ENCODE measurements around the gene TMC1.
"Not testable (repeated sequence)": the region's sequence is repeated elsewhere in the genome, so short reads cannot be mapped to it uniquely, and the experiment has no call there.

Gene TMC1

GRCh38 chr9:72521416-72521815, at the start of gene TMC1:
TSS of gene TMC1 (plus strand) at chr9:72521608. CDS start at chr9:72648649, 127,041 bp downstream.
- not testable (repeated sequence) for H3K4me3 ChIP-seq (ENCODE audit: low read length); DNase-seq (ENCODE audit: low read depth)

GRCh38 chr9:72473474-72474261, 47.7 kb upstream of the TMC1 start:
- no peak for DNase-seq (ENCODE audit: low read depth)
- TF ChIP-seq CTCF (conservative IDR thresholded peaks at IDR 0.05; ENCODE audit: low read depth, low read length) = no peak
- H3K4me3 ChIP-seq (ENCODE audit: low read length) = no peak overlapping the region

GRCh38 chr9:72474676-72475075, 46.7 kb upstream of the TMC1 start:
- DNase-seq (ENCODE audit: low read depth) = no peak
- no peak overlapping the region for H3K4me3 ChIP-seq (ENCODE audit: low read length)
- no peak for TF ChIP-seq CTCF (conservative IDR thresholded peaks at IDR 0.05; ENCODE audit: low read depth, low read length)

- no peak for DNase-seq (ENCODE audit: low read depth)
- H3K4me3 ChIP-seq (ENCODE audit: low read length) = no peak overlapping the region
- TF ChIP-seq CTCF (conservative IDR thresholded peaks at IDR 0.05; ENCODE audit: low read depth, low read length) = no peak
These were observed 45.3 kb upstream of the TMC1 start for GRCh38 chr9:72476100-72476499.

- DNase-seq (ENCODE audit: low read depth) = no peak
- TF ChIP-seq CTCF (conservative IDR thresholded peaks at IDR 0.05; ENCODE audit: low read depth, low read length) = no peak
- H3K4me3 ChIP-seq (ENCODE audit: low read length) = no peak overlapping the region
These were observed 44.6 kb upstream of the TMC1 start for GRCh38 chr9:72476617-72477437.

- no peak for TF ChIP-seq CTCF (conservative IDR thresholded peaks at IDR 0.05; ENCODE audit: low read depth, low read length)
- DNase-seq (ENCODE audit: low read depth) = no peak
- H3K4me3 ChIP-seq (ENCODE audit: low read length) = no peak overlapping the region
These were observed 43.4 kb upstream of the TMC1 start for GRCh38 chr9:72477930-72478518.

GRCh38 chr9:72478966-72479365, 42.4 kb upstream of the TMC1 start:
- no peak for TF ChIP-seq CTCF (conservative IDR thresholded peaks at IDR 0.05; ENCODE audit: low read depth, low read length)
- DNase-seq (ENCODE audit: low read depth) = no peak

GRCh38 chr9:72480261-72480660, 41.1 kb upstream of the TMC1 start:
- not testable (repeated sequence) for DNase-seq (ENCODE audit: low read depth); H3K4me3 ChIP-seq (ENCODE audit: low read length)

More at GRCh38 chr9:72478966-72479365, 42.4 kb upstream of the TMC1 start:
- H3K4me3 ChIP-seq (ENCODE audit: low read length) = no peak overlapping the region

All from retinal pigment epithelial cell (primary cell).